A673 (cell line): ENCODE results near the gene TJP1. TPM values are rescaled to one million over a fixed set of nuclear protein-coding genes. Genes with fewer than 3 reads are reported as not detected.

Source experiments
- BruUV-seq: library from RNA; stranded (reverse); fragments of 400-500 nt; replicated peaks from 2 replicates; lab custom pipeline; 2021; lab: Mats Ljungman, UMichigan
- CTCF ChIA-PET: fragments of 300-600 bp; sonication (Branson Sonifier 250); formaldehyde crosslinking; loops from one replicate; lab custom pipeline; 2022; ENCODE audit warnings: antibody characterized with exemption; lab: Charles Lee
- POLR2A ChIA-PET: fragments of 300-600 bp; sonication (Branson Sonifier 250); formaldehyde crosslinking; loops from one replicate; lab custom pipeline; 2022; ENCODE audit warnings: antibody characterized with exemption; ENCODE audit not compliant: low non-redundant PET; lab: Charles Lee
- DNase-seq: peaks from one replicate; pipeline ENCODE4 v3.0.0-alpha.2; 2015; ENCODE audit warnings: low spot score
- H3K27ac ChIP-seq: fragments of 200-600 bp; sonication (generic); 2 replicates; pipeline ENCODE4 v1.5.1; 2016; ENCODE audit warnings: mixed run types, low read depth, mild to moderate bottlenecking, mixed read lengths, antibody characterized with exemption, low read length; ENCODE audit not compliant: poor library complexity, severe bottlenecking
- H3K27me3 ChIP-seq: fragments of 200-600 bp; sonication (generic); replicated peaks from 2 replicates; pipeline ENCODE4 v1.6.1; 2017; ENCODE audit warnings: mixed run types, low read depth, mild to moderate bottlenecking, mixed read lengths, antibody characterized with exemption, low read length; ENCODE audit not compliant: insufficient read depth, poor library complexity
- H3K36me3 ChIP-seq: fragments of 200-600 bp; sonication (generic); 2 replicates; pipeline ENCODE4 v1.6.1; 2016; ENCODE audit warnings: mixed run types, mild to moderate bottlenecking, mixed read lengths, antibody characterized with exemption, low read length; ENCODE audit not compliant: insufficient read depth, poor library complexity, severe bottlenecking
- H3K4me1 ChIP-seq: fragments of 200-600 bp; sonication (generic); 2 replicates; pipeline ENCODE4 v1.6.1; 2017; ENCODE audit warnings: mixed run types, mild to moderate bottlenecking, mixed read lengths, antibody characterized with exemption, low read length; ENCODE audit not compliant: insufficient read depth, poor library complexity, severe bottlenecking
- H3K4me3 ChIP-seq: fragments of 200-600 bp; sonication (generic); 2 replicates; pipeline ENCODE4 v1.5.1; 2016; ENCODE audit warnings: low read depth, mixed run types, mild to moderate bottlenecking, mixed read lengths, low read length; ENCODE audit not compliant: poor library complexity, severe bottlenecking
- H3K9me3 ChIP-seq: fragments of 200-600 bp; sonication (generic); 2 replicates; pipeline ENCODE4 v1.6.1; 2016; ENCODE audit warnings: mixed run types, low read depth, mild to moderate bottlenecking, mixed read lengths, antibody characterized with exemption, low read length; ENCODE audit not compliant: poor library complexity, severe bottlenecking
- EZH2 ChIP-seq: fragments of 200-600 bp; sonication (generic); IDR thresholded peaks from 2 replicates; pipeline ENCODE4 v1.6.1; 2017; ENCODE audit warnings: borderline replicate concordance, low read depth, mild to moderate bottlenecking, mixed read lengths, antibody characterized with exemption, low read length; ENCODE audit not compliant: poor library complexity, severe bottlenecking
- intact Hi-C: fragments of 100-400 bp; cut with micrococcal nuclease; formaldehyde crosslinking; loops from one replicate; pipeline ENCODE4 v1.10.0; 2022; ENCODE audit not compliant: unreplicated experiment
- total RNA-seq: library from RNA; stranded (reverse); gene quantifications from 2 replicates; pipeline ENCODE4 v1.2.3, GENCODE V29; 2021
- TF ChIP-seq, protein P1 (sequence below): fragments of 300-800, 200-600 bp; sonication (generic); conservative IDR thresholded peaks from 2 replicates; pipeline ENCODE4 v1.5.1; 2017; ENCODE audit warnings: low read depth, mild to moderate bottlenecking, antibody characterized with exemption, low read length, moderate library complexity, mixed read lengths

The TJP1 gene
- total RNA-seq, 1 experiment from 2014 or later = 34.7 TPM

DNA sequence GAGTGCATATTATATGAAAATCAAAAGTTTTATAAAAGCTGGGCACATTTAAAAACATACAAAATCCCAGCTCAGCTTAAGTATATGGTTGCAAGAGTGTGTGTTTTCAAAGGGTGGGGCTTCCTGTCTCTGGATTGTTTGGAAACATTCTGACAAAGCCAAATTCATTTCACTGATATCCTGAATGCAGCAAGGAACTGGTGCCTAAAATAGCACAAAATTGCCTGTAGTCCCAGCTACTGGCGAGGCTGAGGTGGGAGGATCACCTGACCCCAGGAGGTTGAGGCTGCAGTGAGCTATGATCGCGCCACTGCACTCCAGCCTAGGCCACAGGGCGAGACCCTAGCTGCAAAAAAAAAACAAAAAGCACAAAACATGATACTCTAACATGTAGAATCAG lies 13.0 kb upstream of the TJP1 start:
- Histone ChIP-seq H3K27ac (no peak overlapping the region), H3K4me1 (no peaks in the 10 kb centered on the region), H3K4me3 (no peak overlapping the region), H3K36me3 (no peaks in the 10 kb centered on the region), H3K9me3 (no peaks in the 10 kb centered on the region), H3K27me3 (no peaks in the 10 kb centered on the region)
- intact Hi-C loops = no loop called here
- ChIA-PET CTCF (no interaction called here), POLR2A (no interaction called here)
- DNase-seq = no peak
- no TSS peak for BruUV-seq
- no peak for TF ChIP-seq EZH2

DNA sequence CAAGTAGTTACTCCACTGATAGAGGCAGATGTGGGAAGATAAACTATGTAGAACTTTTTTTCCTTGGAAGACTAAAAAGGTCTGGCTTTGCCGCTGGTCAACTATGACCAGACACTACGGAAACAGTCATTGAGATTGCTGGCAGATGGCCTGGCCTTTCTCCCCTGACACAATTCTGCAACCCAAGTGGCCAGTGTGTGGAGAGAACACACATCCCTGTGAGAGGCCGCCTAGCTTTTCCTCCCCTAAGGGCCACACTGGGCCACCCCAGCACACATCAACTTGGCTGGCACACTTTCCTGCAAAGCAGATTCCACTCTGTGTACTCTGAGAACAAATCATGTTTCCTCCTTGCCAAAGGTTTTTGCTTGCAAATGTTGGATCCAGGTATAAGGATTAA lies 10.4 kb upstream of the TJP1 start:
- no peak overlapping the region for H3K27ac ChIP-seq
- H3K36me3 ChIP-seq = no peaks in the 10 kb centered on the region
- ChIA-PET POLR2A (no interaction called here), CTCF (no interaction called here)
- H3K9me3 ChIP-seq = no peaks in the 10 kb centered on the region
- no TSS peak for BruUV-seq
- no peak for TF ChIP-seq EZH2
- TF ChIP-seq, protein P1, sequence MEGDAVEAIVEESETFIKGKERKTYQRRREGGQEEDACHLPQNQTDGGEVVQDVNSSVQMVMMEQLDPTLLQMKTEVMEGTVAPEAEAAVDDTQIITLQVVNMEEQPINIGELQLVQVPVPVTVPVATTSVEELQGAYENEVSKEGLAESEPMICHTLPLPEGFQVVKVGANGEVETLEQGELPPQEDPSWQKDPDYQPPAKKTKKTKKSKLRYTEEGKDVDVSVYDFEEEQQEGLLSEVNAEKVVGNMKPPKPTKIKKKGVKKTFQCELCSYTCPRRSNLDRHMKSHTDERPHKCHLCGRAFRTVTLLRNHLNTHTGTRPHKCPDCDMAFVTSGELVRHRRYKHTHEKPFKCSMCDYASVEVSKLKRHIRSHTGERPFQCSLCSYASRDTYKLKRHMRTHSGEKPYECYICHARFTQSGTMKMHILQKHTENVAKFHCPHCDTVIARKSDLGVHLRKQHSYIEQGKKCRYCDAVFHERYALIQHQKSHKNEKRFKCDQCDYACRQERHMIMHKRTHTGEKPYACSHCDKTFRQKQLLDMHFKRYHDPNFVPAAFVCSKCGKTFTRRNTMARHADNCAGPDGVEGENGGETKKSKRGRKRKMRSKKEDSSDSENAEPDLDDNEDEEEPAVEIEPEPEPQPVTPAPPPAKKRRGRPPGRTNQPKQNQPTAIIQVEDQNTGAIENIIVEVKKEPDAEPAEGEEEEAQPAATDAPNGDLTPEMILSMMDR = no peak
- H3K4me3 ChIP-seq = no peak overlapping the region
- intact Hi-C loops = no loop called here
- no peak for DNase-seq
- no peaks in the 10 kb centered on the region for H3K27me3 ChIP-seq
- peaks cover 3% of the 10 kb centered on the region for H3K4me1 ChIP-seq

DNA sequence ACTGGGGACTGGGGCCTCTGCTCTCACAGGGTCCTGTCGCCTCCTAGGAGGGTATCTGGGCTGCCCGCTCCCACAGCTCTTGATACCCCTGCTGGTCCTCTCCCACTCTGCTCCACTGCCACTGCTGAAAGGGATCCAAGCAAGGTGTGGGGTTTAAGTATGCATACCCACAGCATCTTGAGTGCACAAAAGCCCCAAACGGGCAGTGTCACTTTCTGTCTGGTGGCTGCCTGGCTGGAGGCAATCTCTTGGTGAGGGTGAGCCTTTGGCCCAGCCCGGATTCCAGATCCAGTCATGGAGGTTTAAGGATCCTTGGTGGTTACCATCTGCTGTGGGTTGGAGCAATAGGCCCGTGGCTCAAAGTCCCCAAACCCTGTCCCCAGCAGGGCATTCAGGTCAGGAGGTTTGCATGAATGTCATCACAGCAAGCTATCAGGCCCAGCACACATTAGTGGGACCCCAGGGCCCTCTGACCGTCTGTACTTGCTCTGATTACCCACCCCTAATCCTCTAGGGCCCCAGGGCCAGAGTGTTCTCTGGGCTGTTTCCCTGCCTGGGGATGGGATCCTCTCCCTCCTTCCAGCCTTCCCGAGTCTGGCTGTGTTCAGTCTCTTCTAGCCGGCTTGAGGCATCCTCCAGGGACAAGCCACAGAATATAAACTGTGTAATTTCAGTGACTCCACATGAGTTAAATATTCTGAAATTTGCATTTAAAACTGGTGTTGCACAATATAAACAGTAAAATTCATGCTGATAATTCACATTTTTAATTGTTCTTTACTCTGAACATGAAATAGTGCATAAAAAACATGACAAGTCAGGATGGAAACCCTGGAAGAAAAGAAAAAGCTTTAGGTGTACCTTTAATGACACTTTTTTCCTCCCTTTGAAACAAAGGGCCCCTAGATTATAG lies 4.9 kb upstream of the TJP1 start:
- intact Hi-C loops = no loop called here
- no peak overlapping the region for H3K4me3 ChIP-seq
- DNase-seq = peak; percentile 31
- H3K36me3 ChIP-seq = no peaks in the 10 kb centered on the region
- H3K9me3 ChIP-seq = no peaks in the 10 kb centered on the region
- no peak for TF ChIP-seq EZH2
- TF ChIP-seq, protein P1 = no peak
- H3K27ac ChIP-seq = no peak overlapping the region
- CTCF ChIA-PET = no interaction called here
- no TSS peak for BruUV-seq
- H3K4me1 ChIP-seq = peaks cover 26% of the 10 kb centered on the region
- POLR2A ChIA-PET = interaction anchor here (0.6 kb wide), 1 partner anchor 13 kb away, joined by 4 read pairs; no protein-coding TSS in a partner anchor
- no peaks in the 10 kb centered on the region for H3K27me3 ChIP-seq
